GM19455 (cell line): Measurements from ENCODE around the gene ADNP2.

Experiments
- ATAC-seq: cut with Tn5 transposase; IDR thresholded peaks from one replicate; pipeline ENCODE4 v1.9.1; 2021; ENCODE audit not compliant: unreplicated experiment

ADNP2 gene

GRCh38 chr18:80188643-80189530 is 79.8 kb downstream of the ADNP2 start:
- no peak for ATAC-seq

GRCh38 chr18:80189531-80189865 is 80.4 kb downstream of the ADNP2 start:
- ATAC-seq = no peak
